Stomach (tissue), 4 donors: Measurements from ENCODE around the gene VAMP2.

ENCODE experiments used
- EP300 ChIP-seq: sonication (generic); formaldehyde crosslinking; IDR thresholded peaks from one replicate; pipeline ENCODE4 v1.6.1; 2017; ENCODE audit warnings: antibody characterized with exemption
- POLR2AphosphoS5 ChIP-seq, 3 donors: sonication (generic); formaldehyde crosslinking; IDR thresholded peaks; one replicate each; pipeline ENCODE4 v1.6.1; 2016; ENCODE audit warnings: antibody characterized with exemption in 3 of 3
- TF ChIP-seq, protein P1 (sequence below), 7 experiments: fragments of 450-650 bp in 4 of 7; fragments of 200-600 bp in 3 of 7; sonication (generic) in 3 of 7; IDR thresholded peaks; one replicate each; pipeline ENCODE4 v1.5.1; 2016 to 2019; ENCODE audit warnings: antibody characterized with exemption in 7 of 7, control low read depth in 2 of 7, mild to moderate bottlenecking in 1 of 7

DNA sequence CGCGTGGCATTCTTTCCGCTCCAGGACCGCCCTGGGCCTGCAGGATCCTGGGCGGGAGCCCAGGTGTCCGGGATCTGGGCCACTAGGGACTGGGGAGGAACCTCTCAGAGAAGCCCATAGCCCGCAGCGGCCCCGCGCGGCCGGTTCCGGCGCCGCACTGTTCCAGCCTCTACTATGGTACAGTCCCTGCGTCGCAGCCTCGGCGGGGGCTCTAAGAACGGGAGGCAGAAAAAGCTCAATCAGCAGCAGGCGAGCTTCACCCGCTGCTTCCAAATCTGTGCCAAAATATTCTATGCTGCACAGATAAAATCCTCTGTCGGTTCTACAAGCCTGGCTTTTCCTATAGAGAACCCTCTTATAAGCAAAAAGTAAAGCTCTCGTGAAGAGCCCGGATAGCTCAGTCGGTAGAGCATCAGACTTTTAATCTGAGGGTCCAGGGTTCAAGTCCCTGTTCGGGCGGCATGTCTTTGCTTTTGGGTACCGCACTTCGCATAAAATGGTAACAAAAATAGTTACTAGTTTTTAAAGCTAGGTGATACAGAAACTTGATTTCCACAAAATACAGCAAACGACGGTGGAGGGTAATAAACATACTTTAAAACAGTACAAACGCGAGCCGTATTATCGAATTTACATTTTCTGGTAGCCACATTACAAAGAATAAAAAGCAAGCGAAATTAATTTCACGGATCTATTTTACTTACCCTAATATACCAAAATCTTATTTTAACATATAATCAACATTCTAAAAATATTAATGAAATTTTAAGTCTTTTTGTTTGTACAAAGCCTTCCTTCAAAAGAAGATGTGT is 43.8 kb downstream of the VAMP2 start:
- no peak for TF ChIP-seq POLR2AphosphoS5 (IDR thresholded peaks at IDR 0.05)
- TF ChIP-seq, protein P1, sequence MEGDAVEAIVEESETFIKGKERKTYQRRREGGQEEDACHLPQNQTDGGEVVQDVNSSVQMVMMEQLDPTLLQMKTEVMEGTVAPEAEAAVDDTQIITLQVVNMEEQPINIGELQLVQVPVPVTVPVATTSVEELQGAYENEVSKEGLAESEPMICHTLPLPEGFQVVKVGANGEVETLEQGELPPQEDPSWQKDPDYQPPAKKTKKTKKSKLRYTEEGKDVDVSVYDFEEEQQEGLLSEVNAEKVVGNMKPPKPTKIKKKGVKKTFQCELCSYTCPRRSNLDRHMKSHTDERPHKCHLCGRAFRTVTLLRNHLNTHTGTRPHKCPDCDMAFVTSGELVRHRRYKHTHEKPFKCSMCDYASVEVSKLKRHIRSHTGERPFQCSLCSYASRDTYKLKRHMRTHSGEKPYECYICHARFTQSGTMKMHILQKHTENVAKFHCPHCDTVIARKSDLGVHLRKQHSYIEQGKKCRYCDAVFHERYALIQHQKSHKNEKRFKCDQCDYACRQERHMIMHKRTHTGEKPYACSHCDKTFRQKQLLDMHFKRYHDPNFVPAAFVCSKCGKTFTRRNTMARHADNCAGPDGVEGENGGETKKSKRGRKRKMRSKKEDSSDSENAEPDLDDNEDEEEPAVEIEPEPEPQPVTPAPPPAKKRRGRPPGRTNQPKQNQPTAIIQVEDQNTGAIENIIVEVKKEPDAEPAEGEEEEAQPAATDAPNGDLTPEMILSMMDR (IDR thresholded peaks at IDR 0.05) = peak in 5 of 7 experiments; percentile 60 to 90 (median 84)
- no peak for TF ChIP-seq EP300
